Stimulated activated CD4-positive, alpha-beta T cell treated with anti-CD3 and anti-CD28 coated beads, Interleukin-1b, Interleukin-23, amount 100 ng/mL, for 4 hours (primary cell): ENCODE measurements around the gene GNL2.
"Not testable (repeated sequence)": the region's sequence is repeated elsewhere in the genome, so short reads cannot be mapped to it uniquely, and the experiment has no call there.

ENCODE experiments used
- DNase-seq, 2 donors: peaks; one replicate each; pipeline ENCODE4 v3.0.0-alpha.2; 2020; ENCODE audit warnings: low read depth in 2 of 2

Gene GNL2

GRCh38 chr1:37606481-37607263, 10.9 kb upstream of the GNL2 start:
- no peak for DNase-seq

DNA sequence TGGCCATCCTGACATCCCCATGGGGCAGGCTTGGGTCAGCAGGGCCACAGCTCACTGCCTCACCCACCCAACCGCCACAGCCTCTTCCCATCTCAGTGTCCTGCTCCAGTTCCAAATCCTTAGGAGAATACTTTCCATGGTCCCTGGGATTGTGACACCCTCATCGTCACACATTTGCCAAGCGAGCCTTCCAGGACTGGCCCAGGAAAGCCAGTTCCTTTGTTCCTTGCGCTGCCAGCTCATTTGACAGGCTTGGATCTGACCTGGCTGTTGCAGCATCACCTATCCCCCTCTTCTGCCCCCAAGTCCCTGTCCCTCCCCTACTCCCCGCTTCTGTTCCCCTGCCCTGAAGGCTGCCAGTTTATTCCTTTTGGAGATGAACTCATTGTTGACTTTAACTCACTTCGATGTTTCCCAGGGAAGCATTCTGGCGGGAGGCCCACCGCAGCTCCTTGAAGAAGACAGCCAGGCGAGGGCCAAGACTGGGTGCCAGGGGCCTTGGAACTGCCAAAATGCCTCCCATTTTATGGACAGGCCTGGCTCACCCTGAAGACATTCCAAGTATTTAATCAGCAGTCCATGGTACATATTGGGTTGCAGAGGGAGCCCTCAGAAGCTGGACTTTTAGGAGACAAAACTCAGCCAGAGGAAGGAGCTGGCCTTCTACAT, 10.2 kb upstream of the GNL2 start:
- DNase-seq: no peak

DNA sequence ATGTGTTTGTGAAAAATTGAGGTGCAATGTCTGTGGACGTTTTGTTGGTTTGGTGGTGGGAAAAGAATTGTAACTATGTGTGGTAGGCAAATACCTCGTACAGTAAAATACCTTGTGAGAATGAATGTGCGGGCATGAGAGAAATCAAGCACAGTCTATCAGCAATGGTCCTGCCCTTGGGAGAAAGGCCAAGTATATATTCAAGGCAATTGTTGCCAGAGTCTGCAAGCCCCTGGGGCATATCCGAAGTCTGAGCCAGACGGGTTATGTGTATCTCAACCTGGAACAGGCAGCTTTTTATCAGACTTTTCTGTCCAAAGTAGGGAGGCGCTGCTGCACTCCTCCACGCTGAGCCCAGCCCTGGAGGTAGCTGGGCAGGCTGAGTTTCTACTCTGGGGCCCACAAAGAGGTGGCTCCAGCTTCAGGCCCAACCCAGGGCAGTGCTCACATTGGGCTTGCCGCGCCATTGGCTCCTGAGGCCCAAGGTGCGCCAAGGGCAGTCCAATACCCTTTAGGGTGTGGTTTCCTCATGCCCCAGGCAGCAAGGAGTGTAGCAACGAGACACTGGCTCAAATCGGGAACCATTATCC, 9.4 kb upstream of the GNL2 start:
- DNase-seq: no peak

GRCh38 chr1:37602750-37603694, 7.3 kb upstream of the GNL2 start:
- peak in 1 of 2 donors; percentile 19 for DNase-seq

DNA sequence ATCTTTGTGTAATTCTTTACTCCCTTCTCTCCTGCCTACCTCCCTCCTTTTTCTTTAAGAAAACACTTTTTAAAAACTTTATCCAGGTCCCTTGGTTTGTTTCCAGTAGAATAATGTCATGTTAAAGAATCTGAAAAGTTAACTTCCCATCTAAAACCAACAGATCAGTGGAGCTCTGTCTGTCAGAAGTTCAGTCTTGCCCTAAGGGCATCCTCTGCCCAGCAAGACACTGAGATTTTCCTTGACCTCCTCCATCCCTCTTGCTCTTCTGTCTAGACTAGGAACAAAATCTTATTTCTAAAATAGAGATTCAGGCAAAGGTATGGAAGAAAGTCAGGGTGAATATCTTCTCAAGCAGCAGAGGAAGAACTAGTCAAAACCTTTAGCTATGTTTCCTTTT, 5.7 kb upstream of the GNL2 start:
- no peak for DNase-seq

- DNase-seq: no peak
Measured at GRCh38 chr1:37599940-37600339, 4.2 kb upstream of the GNL2 start.

DNA sequence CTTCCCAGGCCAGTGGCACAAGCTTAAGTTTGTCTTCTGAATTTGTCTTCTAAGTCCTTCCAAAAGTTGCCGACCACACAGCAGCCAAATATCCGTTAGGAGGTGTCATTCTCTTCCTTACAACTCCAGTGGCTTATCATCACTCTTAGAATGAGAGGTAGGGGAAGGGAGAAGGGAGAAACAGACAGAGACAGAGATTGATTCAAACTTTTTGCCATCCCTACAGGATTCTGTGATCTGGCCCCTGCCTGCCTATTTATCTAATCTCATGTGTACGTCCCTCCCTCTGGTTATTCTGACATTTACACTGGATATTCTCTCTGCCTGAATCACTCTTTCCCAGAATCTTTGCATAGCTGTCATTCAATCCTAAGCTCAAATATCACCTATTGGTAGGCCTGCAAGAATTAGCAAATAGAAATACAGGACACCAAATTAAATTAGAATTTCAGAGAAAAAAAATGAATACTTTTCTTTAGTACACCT, 488 bp upstream of the GNL2 start:
- DNase-seq: no peak

DNA sequence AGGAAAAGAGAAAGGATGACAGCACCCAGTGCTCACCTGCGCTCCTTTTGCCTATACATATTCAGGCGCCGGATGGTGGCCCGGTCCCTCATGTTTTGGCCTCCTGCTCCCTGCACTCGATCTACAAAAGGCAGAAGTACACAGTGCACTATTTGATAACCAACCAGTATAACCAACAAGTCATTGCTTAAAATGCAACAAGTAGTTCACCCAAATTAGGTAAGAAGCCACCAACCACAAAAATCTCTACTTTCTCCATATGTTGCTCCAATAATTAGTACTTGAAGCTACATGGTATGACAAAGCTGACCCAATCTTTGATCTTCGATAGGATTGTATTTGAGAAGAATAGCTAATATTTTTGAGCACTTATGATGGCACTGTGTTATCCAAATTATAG, 2.0 kb downstream of the GNL2 start:
- no peak for DNase-seq

GRCh38 chr1:37588939-37589338, 6.8 kb downstream of the GNL2 start:
- DNase-seq: no peak

- DNase-seq: not testable (repeated sequence)
Measured at GRCh38 chr1:37584544-37584943, 11.2 kb downstream of the GNL2 start.

- DNase-seq: no peak
Measured at GRCh38 chr1:37575692-37576091, 20.0 kb downstream of the GNL2 start.

DNA sequence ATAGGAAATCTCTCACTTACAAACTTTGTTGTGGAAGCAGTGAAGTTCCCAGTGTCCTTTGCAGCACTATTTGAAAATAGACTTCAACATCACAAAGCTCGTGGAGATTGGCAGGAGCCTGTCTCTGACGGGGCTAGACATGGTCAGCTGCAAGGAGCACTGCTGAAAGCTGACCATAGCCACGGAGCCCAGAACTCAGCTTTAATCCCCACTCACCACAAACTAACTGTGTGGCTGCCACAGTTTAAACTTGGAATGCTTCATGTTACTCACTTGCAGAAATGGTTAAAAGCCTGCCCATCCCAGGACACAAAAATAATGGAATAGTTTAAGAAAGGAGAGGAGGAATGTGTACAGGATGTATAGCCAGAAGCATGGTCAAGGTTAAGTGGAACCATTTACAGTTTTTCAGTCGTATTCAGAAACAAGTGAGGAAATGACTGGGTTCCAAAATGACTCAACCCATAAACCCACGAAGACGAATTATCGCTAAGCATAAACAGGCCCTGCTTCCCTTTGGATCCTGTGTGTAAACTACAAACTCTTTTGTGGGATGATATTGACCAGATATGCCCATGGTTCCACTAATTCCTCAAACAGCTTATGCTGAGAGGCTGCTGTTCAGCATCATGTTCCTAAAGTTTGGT, 20.8 kb downstream of the GNL2 start:
- no peak for DNase-seq

GRCh38 chr1:37570528-37571334, 25.0 kb downstream of the GNL2 start:
- no peak for DNase-seq

- no peak for DNase-seq
Measured at GRCh38 chr1:37567023-37567422, 28.7 kb downstream of the GNL2 start.

GRCh38 chr1:37564892-37565291, 30.8 kb downstream of the GNL2 start:
- DNase-seq: no peak

GRCh38 chr1:37562984-37563383, 32.8 kb downstream of the GNL2 start:
- no peak for DNase-seq

DNA sequence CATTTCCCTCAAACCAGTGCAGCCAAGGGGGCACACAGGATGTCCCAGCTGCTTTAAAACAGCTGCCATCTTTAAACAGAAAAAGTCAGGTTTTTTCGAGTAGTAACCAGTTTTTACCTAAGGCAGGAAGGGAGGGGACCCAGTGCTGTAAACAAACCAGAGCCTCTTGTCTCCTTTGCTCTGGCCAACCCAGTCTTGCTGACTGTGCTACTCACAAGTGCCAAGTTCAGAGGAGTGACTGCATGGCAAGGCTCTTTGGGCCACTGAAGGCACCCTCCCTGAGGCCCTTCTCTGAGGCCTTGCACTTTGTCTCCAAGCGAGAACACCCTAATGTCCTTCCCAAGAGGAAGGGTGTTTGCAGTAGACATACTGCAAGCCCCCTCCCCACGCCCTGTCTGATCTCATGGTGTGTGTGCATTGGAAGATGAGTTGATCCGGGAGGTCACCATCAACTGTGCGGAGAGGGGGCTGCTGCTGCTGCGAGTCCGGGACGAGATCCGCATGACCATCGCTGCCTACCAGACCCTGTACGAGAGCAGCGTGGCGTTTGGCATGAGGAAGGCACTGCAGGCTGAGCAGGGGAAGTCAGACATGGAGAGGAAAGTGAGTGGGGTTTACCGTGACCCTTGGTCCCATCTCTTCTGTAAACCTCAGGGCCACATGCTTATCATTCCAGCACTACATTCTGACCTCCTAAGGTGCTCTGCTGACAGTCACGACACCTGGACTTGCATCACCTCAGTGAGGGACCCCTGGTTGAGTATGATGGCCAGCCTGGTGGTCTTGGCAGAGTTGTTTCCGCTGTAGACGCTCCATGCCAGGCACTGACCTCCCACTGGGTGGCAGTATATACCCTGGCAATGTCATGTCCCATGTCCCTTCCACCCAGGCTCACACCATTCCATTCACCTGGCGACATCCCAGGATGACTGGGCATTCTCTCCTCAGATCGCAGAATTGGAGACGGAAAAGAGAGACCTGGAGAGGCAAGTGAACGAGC, 34.3 kb downstream of the GNL2 start:
- DNase-seq: peak in 1 of 2 donors; percentile 24

GRCh38 chr1:37560401-37561132, 35.2 kb downstream of the GNL2 start:
- DNase-seq: no peak
